ENCODE data around the gene CAMKK1.

DNA sequence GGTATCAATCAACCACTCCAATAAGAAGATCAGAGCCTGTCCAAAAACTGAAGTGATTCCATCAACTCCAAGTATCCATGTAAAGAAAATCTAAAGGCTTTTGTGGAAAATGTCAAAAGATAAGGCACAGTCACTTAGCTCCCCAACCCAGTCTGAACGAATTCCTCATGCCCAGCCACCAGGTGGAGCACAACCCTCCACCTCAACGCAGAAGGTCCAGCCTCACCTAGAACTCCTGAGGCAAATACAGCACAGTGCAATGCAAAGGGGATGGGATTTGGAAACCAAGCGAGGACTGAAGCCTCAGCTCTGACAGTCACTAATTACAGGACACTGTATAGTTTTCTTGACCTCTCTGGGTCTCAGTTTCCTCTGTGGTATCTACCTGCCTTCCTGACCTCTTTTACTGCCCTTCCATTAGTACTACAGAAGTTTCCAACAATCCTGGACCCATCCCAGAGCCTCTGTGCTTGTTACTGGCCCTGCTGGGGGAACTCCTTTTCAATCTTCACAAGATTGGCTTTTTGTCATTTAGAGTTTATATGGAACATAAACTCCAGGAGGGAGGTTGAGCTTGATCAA, 48.8 kb downstream of the CAMKK1 start:
- TF ChIP-seq POLR2A (IDR thresholded peaks at IDR 0.05) = no peak
- TF ChIP-seq EP300 (IDR thresholded peaks at IDR 0.05) = no peak
- TF ChIP-seq, protein P1, sequence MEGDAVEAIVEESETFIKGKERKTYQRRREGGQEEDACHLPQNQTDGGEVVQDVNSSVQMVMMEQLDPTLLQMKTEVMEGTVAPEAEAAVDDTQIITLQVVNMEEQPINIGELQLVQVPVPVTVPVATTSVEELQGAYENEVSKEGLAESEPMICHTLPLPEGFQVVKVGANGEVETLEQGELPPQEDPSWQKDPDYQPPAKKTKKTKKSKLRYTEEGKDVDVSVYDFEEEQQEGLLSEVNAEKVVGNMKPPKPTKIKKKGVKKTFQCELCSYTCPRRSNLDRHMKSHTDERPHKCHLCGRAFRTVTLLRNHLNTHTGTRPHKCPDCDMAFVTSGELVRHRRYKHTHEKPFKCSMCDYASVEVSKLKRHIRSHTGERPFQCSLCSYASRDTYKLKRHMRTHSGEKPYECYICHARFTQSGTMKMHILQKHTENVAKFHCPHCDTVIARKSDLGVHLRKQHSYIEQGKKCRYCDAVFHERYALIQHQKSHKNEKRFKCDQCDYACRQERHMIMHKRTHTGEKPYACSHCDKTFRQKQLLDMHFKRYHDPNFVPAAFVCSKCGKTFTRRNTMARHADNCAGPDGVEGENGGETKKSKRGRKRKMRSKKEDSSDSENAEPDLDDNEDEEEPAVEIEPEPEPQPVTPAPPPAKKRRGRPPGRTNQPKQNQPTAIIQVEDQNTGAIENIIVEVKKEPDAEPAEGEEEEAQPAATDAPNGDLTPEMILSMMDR (IDR thresholded peaks at IDR 0.05) = no peak

All from ovary (tissue), 3 donors.